ENCODE measurements around the gene SMIM30.
A peak's percentile ranks its signal among the peaks of the same experiment; 100 is the strongest.
"Not testable (repeated sequence)": the region's sequence is repeated elsewhere in the genome, so short reads cannot be mapped to it uniquely, and the experiment has no call there.

The SMIM30 gene

GRCh38 chr7:113118074-113118959, at the start of gene SMIM30:
SMIM30 (minus strand) TSS chr7:113118554; CDS start chr7:113117578, 976 bp downstream.
- peak; percentile 88 for DNase-seq

DNA sequence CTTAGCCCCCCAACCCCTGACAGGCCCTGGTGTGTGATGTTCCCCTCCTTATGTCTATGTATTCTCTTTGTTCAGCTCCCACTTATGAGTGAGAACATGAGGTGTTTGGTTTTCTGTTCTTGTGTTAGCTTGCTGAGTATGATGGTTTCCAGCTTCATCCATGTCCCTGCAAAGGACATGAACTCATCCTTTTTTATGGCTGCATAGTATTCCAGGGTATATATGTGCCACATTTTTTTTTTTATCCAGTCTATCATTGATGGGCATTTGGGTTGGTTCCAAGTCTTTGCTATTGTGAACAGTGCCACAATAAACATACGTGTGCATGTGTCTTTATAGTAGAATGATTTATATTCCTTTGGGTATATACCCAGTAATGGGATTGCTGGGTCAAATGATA, 47.8 kb upstream of the SMIM30 start:
- DNase-seq = not testable (repeated sequence)

GRCh38 chr7:113161050-113161449, 42.7 kb upstream of the SMIM30 start:
- no peak for DNase-seq

DNA sequence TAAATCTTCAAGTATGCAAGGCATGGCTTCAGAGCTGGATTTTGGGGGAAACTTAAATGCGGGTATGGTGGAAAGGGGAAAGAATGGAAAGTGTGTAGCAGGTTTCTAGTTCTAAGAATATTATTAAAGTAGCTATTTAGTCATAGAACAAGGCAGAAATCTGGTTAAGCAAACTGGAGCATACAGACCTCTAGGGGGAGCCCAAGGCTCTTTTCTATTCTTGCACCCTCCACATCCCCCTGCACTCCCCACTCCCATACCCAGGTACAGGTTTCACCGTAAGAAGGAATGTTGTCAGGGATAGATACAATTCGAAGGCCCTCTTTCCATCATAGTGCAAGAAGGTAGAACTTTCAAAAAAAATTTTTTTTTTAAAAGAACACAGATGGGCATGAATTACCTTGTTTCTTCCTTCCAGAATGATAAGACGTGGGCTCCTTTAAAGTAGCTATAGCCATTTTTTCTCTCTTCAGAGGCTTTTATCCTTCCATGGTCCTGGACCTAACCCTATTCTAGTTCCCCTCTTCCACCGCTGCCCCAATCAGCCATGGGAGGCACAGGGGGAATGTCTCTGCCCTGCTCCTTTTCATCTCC, 41.5 kb upstream of the SMIM30 start:
- DNase-seq = no peak

- DNase-seq = no peak
Observed at GRCh38 chr7:113158756-113159155, 40.4 kb upstream of the SMIM30 start.

DNA sequence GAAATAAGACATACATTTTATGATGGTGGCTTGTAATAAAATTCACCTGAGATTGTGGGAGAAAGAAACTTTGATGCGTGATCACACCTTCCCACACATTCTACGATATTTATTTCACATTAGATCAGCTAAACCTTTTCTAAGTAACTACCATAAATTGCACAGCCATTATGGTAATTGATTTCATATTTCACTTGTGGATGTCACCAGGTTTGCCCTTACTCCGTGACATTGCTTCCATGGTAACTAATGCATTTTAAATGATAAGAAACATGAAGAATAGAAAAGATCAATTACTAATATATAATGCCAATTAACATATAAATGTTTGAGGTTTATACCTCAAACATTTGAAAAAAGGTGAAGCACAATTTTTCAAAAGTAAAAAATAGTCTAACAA, 35.8 kb upstream of the SMIM30 start:
- DNase-seq = no peak

GRCh38 chr7:113144817-113145216, 26.5 kb upstream of the SMIM30 start:
- no peak for DNase-seq

DNA sequence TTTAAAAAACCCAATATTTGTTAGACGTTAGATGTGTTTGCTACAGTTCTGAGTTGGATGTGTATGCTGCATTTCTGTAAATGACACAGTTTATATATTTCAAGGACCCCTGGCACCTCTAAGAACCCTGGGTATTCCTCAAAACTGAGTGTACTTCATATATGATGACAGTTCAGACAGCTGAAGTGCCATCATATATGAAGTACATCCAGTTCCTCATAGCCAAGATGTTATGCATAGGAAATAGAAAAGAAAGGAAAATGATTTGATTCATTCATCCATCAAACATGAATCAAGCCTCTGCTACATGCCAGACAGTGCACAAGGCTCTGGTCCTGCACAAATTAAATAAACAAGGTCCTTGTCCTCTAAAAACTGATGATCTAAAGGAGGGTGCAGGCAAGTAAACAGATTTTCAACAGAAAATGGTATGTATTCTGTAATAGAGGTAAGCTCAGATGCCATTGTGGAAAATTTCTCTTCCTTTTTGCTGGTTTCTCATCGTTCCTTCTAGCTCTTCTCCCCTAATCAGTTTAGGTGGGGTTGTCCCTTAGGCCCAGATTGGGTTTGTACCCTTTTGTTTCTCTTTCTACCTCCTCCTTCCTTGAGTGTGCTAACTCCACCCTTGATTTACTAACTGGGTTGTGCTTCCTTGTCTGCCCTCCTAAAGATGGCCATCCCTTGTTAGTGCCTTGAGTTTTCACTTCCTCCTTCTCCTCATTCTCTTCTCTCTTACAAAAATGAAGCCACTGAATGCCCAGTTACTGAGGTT, 25.3 kb upstream of the SMIM30 start:
- DNase-seq = no peak

- no peak for DNase-seq
Observed at GRCh38 chr7:113142385-113143119, 24.2 kb upstream of the SMIM30 start.

GRCh38 chr7:113141803-113142202, 23.4 kb upstream of the SMIM30 start:
- DNase-seq = no peak

DNA sequence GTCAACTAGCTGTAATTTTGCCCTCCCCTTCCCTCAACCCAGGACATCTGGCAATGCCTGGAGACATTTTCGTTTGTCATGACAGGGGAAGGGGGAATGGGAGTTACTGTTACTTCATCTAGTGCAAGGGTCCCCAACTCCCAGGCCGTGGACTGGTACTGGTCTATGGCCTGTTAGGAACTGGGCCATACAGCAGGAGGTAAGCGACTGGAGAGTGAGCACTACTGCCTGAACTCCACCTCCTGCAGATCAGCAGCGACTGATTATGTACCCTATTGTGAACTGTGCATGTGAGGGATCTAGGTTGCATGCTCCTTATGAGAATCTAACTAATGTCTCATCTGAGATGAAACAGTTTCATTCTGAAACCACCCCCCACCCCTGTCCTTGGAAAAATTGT, 22.6 kb upstream of the SMIM30 start:
- no peak for DNase-seq

- no peak for DNase-seq
Observed at GRCh38 chr7:113137241-113137640, 18.9 kb upstream of the SMIM30 start.

DNA sequence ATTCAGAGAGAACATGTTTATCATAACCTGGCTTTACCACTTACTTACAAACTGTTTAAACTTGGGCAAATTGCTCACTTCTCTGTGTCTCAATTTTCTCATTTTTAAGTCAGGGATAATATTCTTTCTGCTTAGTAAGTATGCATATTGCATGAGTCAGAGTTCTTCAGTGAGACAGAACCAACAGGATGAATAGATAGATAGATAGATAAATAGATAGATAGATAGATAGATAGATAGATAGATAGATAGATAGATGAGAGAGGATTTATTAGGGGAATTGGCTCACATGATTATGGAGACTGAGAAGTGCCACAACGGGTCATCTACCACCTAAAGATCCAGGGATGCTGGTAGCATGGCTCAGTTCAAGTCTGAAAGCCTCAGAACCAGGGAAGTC, 15.7 kb upstream of the SMIM30 start:
- DNase-seq = no peak

DNA sequence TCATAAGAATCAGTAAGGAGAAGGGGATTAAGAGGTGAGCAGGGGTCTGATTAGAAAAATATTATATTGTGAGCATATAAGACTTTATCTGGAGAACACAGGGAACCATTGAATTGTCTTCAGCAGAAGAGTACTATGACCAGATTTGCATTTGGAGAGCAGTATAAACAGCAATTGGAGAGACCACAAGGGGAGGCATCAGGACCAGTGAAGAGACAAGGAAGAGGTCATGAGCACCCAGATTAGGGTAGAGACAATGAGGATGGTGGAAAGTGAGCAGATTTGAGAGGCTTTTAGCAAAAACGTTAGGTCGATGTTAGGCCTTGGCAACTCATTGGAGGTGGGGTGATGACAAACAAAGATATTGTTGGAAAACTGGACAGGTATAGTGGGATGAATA, 13.0 kb upstream of the SMIM30 start:
- no peak for DNase-seq

DNA sequence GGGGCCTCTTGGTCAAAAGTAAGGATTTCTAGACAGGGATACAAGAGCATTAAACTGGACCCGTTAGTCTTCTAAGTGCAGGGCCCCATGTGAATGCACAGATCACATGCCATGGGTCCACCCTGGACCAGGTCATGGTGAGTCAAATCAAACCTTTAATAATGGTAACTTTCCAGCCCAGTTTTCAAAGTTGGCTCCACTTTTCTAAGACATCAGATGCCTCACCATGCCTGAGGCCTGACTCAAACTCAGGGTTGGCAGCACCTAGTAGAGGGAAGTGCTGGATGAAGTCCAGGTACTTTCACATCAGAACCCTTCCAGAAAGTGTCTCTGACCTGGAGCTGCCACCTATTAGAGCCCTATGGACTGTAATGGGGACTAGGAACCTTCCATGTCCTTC, 9.7 kb upstream of the SMIM30 start:
- peak; percentile 69 for DNase-seq

DNA sequence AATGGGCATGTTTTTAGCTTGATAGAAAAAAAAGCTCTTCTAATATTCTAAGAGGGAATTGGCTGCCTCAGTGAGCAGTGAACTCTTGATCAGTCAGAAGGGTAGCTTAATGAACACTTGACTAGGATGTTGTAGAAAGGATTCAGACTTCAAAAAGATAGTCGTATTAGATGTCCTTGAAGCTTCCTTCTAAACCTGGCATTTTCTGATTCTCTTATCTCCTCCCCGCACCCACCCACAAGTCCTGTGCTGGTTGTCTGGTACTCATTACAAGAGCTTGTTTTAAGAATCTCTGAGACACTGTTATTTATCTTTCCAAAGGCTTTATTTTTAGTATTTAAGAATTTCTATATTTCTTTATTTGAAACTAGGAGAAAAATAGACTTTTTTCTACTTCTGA, 7.4 kb upstream of the SMIM30 start:
- DNase-seq = no peak

DNA sequence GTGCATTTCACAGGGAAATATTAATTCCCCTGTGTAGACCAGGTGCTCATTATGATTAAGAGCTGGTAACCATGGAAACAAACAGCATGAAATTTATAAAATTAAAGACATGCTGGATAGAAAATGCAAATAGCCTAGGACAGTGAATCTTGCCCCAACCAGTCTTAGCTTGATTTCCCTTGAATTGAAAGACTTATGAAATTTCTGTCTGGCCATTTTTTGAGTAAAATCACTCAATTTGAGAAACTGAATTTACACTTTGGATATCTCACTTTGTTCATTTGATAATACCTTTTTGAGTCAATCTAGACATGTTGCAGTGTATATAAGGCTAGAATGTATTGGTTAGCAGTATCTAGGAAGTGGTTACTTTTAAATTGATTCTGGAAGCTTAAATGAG, 4.4 kb upstream of the SMIM30 start:
- no peak for DNase-seq

- DNase-seq = no peak
Observed at GRCh38 chr7:113120647-113121046, 2.3 kb upstream of the SMIM30 start.

DNA sequence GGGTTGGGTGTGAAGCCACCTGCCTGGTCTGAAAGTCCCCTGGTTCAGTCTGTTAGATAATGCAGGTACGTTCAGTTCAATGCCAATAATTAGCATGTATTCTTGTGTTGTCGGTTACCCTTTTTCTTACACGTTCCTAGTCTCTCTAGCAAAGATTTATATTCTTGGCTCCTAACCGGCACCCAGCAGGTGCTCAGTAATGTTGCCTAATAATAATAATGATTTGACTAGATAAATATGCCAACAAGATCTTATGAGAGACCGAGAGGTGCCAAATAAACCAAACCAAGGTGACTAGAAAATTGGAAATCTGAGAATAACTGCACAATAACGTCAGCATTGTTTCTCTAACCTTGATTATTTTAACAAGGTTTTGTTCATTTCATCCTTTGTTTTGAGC, 1.1 kb upstream of the SMIM30 start:
- no peak for DNase-seq

GRCh38 chr7:113117374-113117774, 980 bp downstream of the SMIM30 start:
- DNase-seq = not testable (repeated sequence)

- no peak for DNase-seq
Observed at GRCh38 chr7:113113912-113114311, 4.4 kb downstream of the SMIM30 start.

GRCh38 chr7:113109718-113110117, 8.6 kb downstream of the SMIM30 start:
- DNase-seq = no peak

DNA sequence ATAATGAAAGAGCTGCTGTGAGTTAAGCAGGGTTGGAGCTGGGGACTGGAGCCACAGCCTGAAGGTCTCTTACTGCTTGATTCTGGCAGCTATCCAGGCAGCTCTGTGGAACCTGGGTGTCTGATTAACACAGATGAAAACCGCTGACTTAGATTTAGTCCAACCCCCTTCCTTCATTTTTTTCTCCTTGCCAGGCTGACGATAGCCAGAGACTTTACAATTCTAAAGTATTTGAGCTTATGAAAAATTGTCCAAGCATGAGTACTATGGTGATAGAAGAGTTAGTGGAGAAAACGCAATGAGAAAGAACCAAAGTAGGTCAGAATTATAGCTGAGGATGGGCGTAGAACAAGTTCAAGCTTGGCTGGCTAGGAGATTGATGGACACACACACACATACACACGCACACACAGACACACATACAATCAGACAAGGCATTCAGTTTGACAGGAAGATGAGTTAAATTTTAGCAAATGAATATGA, 18.2 kb downstream of the SMIM30 start:
- no peak for DNase-seq

Measured in NCI-H226 (cell line).